GM12878 (cell line): ENCODE data around the gene RAD51B. TPM values are rescaled to one million over a fixed set of nuclear protein-coding genes. Genes with fewer than 3 reads are reported as not detected.

ENCODE experiments used
- ATAC-seq: fragments of 200-7000 bp; cut with Tn5 transposase; 3 replicates; pipeline ENCODE4 v1.9.1; 2020; ENCODE audit warnings: mild to moderate bottlenecking, moderate library complexity
- BruUV-seq: library from RNA; stranded (reverse); fragments of 400-500 nt; replicated peaks from 2 replicates; lab custom pipeline; 2021; lab: Mats Ljungman, UMichigan
- CTCF ChIA-PET: fragments of 300-600 bp; sonication (Branson Sonifier 250); formaldehyde crosslinking; extraction: SDS; loops from one replicate; lab custom pipeline; 2021; ENCODE audit warnings: inconsistent platforms; lab: Yijun Ruan, JAX
- POLR2A ChIA-PET: fragments of 350-600 bp; formaldehyde crosslinking; extraction: SDS; loops from one replicate; lab custom pipeline; 2021; ENCODE audit warnings: inconsistent platforms; lab: Charles Lee
- RAD21 ChIA-PET: fragments of 300-600 bp; sonication (Branson Sonifier 250); formaldehyde crosslinking; loops from one replicate; lab custom pipeline; 2023; ENCODE audit warnings: antibody characterized with exemption; ENCODE audit not compliant: unreplicated experiment; lab: Charles Lee
- SMC1A ChIA-PET: fragments of 300-600 bp; sonication (Branson Sonifier 250); formaldehyde crosslinking; loops from one replicate; lab custom pipeline; 2023; ENCODE audit not compliant: unreplicated experiment, uncharacterized antibody; lab: Charles Lee
- DNase-seq: peaks from one replicate; pipeline ENCODE4 v3.0.0-alpha.2; 2011; ENCODE audit warnings: low read depth, low spot score
- FAIRE-seq: peaks from 3 replicates; lab custom pipeline; 2011; peaks lifted over from hg19 to GRCh38; lab: Jason Lieb, UNC
- H2AFZ ChIP-seq: 2 replicates; pipeline ENCODE4 v1.6.0; 2011; ENCODE audit warnings: low read depth, low read length, control low read depth; ENCODE audit not compliant: control insufficient read depth
- H3K27ac ChIP-seq: 2 replicates; pipeline ENCODE4 v1.5.1; 2011; ENCODE audit warnings: control low read depth; ENCODE audit not compliant: control insufficient read depth, insufficient read depth
- H3K27me3 ChIP-seq, 2 experiments: replicated peaks in 1 of 2; 2 replicates each; pipeline versions ENCODE4 v1.6.0 to v1.6.1; 2011; ENCODE audit warnings: low read length in 1 of 2; ENCODE audit not compliant: control insufficient read depth in 2 of 2, insufficient read depth in 2 of 2
- H3K36me3 ChIP-seq, 2 experiments: 2 replicates each; pipeline ENCODE4 v1.5.1; 2011; ENCODE audit warnings: low read length in 1 of 2; ENCODE audit not compliant: control insufficient read depth in 2 of 2, insufficient read depth in 2 of 2
- H3K4me1 ChIP-seq: 2 replicates; pipeline ENCODE4 v1.6.1; 2011; ENCODE audit warnings: mild to moderate bottlenecking, low read length, moderate library complexity, mixed read lengths; ENCODE audit not compliant: control insufficient read depth, insufficient read depth
- H3K4me2 ChIP-seq: 2 replicates; pipeline ENCODE4 v1.6.0; 2011; ENCODE audit warnings: control low read depth; ENCODE audit not compliant: control insufficient read depth, insufficient read depth
- H3K4me3 ChIP-seq: fragments of 200-600 bp; sonication (generic); 2 replicates; pipeline ENCODE4 v1.5.1; 2016
- H3K79me2 ChIP-seq: 2 replicates; pipeline ENCODE4 v1.6.0; 2011; ENCODE audit warnings: low read length; ENCODE audit not compliant: control insufficient read depth, insufficient read depth
- H3K9ac ChIP-seq: 2 replicates; pipeline ENCODE4 v1.8.0; 2011; ENCODE audit warnings: low read length, control low read depth, mixed read lengths; ENCODE audit not compliant: control insufficient read depth, insufficient read depth
- H3K9me3 ChIP-seq: replicated peaks from 3 replicates; pipeline ENCODE4 v1.5.1; 2011; ENCODE audit warnings: mild to moderate bottlenecking, low read length; ENCODE audit not compliant: control insufficient read depth, insufficient read depth
- H4K20me1 ChIP-seq: 2 replicates; pipeline ENCODE4 v1.6.0; 2011; ENCODE audit not compliant: control insufficient read depth, insufficient read depth
- CBX3 ChIP-seq: fragments of 200-600 bp; sonication (generic); IDR thresholded peaks from 2 replicates; pipeline ENCODE4 v1.6.1; 2016; ENCODE audit warnings: low read depth, borderline replicate concordance
- CEBPB ChIP-seq, 2 experiments: fragments of 150-350 bp in 1 of 2; IDR thresholded peaks; 2 replicates each; pipeline ENCODE4 v1.6.1; 2012 to 2014; ENCODE audit warnings: low read depth in 2 of 2, low read length in 2 of 2, borderline replicate concordance in 1 of 2, inconsistent platforms in 1 of 2
- CHD2 ChIP-seq: IDR thresholded peaks from 2 replicates; pipeline ENCODE4 v1.6.1; 2011; ENCODE audit warnings: low read depth, low read length, improper control_type of control experiment, borderline replicate concordance
- GATAD2B ChIP-seq: fragments of 450-650 bp; conservative IDR thresholded peaks from 2 replicates; pipeline ENCODE4 v1.6.1; 2017; ENCODE audit warnings: low read depth, mild to moderate bottlenecking, moderate library complexity
- MTA3 ChIP-seq: IDR thresholded peaks from 2 replicates; pipeline ENCODE4 v1.6.1; 2012; ENCODE audit warnings: low read length, inconsistent platforms, borderline replicate concordance
- NR2C1 ChIP-seq: fragments of 450-650 bp; IDR thresholded peaks from 2 replicates; pipeline ENCODE4 v1.6.1; 2017; ENCODE audit warnings: antibody characterized with exemption, mild to moderate bottlenecking, moderate library complexity
- NR2C2 ChIP-seq: IDR thresholded peaks from 2 replicates; pipeline ENCODE4 v1.6.1; 2011; ENCODE audit warnings: borderline replicate concordance, low read depth; ENCODE audit not compliant: control insufficient read depth, insufficient read length
- RBBP5 ChIP-seq: fragments of 200-600 bp; sonication (generic); conservative IDR thresholded peaks from 2 replicates; pipeline ENCODE4 v1.6.1; 2016
- SREBF1 ChIP-seq: IDR thresholded peaks from 2 replicates; pipeline ENCODE4 v1.6.1; 2012; ENCODE audit warnings: mild to moderate bottlenecking, low read length
- STAT3 ChIP-seq: IDR thresholded peaks from 2 replicates; pipeline ENCODE4 v1.6.1; 2011; ENCODE audit warnings: low read depth, low read length, improper control_type of control experiment
- SUPT20H ChIP-seq: IDR thresholded peaks from 2 replicates; pipeline ENCODE4 v1.6.1; 2011; ENCODE audit warnings: low read depth, mild to moderate bottlenecking, low read length, moderate library complexity, borderline replicate concordance; ENCODE audit not compliant: control insufficient read depth
- TAF1 ChIP-seq: IDR thresholded peaks from 2 replicates; pipeline ENCODE4 v1.6.1; 2011; ENCODE audit warnings: mild to moderate bottlenecking, low read depth, low read length, borderline replicate concordance
- YY1 ChIP-seq: IDR thresholded peaks from 2 replicates; pipeline ENCODE4 v1.6.1; 2011; ENCODE audit warnings: low read depth, mild to moderate bottlenecking, low read length
- WGBS: methylation state at CpG from one replicate; pipeline ENCODE4 v1.1.6; 2016; ENCODE audit warnings: low lambda C conversion rate; ENCODE audit not compliant: insufficient replicate concordance, insufficient coverage; ENCODE audit errors: missing lambda C conversion rate; 5-methylcytosine and 5-hydroxymethylcytosine counted together
- in situ Hi-C: fragments of 300-500 bp; cut with MboI; formaldehyde crosslinking; loops from 9 replicates; pipeline ENCODE4 v1.14.3; 2018; ENCODE audit warnings: mixed read lengths
- intact Hi-C: fragments of 100-400 bp; cut with micrococcal nuclease; formaldehyde crosslinking; loops from one replicate; pipeline ENCODE4 v1.14.2; 2022; ENCODE audit not compliant: unreplicated experiment
- polyA plus RNA-seq, 11 experiments: library from polyadenylated mRNA; depleted of rRNA in 4 of 11; unstranded in 6 of 11; stranded (reverse) in 5 of 11; fragments of >200 nt; fragmentation: Nextera tagmentation in 4 of 11; fragmentation: Illumina TruSeq in 1 of 11; extraction: Ambion mirVana in 4 of 11; extraction: Trizol in 1 of 11; gene quantifications; 1 replicate in 1 of 11; 2 replicates in 10 of 11; pipeline versions ENCODE4 v1.2.1 to v1.2.3, GENCODE V29; 2011 to 2016; ENCODE audit warnings: inconsistent platforms in 2 of 11, missing spikeins in 2 of 11, low read depth in 1 of 11
- total RNA-seq, 4 experiments: library from RNA; depleted of rRNA in 3 of 4; stranded (reverse); fragments of >200 nt in 3 of 4; fragmentation: Illumina TruSeq in 1 of 4; extraction: Trizol in 1 of 4; gene quantifications; 2 replicates each; pipeline versions ENCODE4 v1.2.1 to v1.2.3, GENCODE V29; 2013 to 2021
- TF ChIP-seq, protein P1 (sequence below): fragments of 450-650 bp; formaldehyde crosslinking; IDR thresholded peaks from 2 replicates; pipeline ENCODE4 v1.4.0; 2022; ENCODE audit warnings: mild to moderate bottlenecking, moderate library complexity
- TF ChIP-seq, protein P2 (sequence below): IDR thresholded peaks from 2 replicates; pipeline ENCODE4 v1.6.1; 2012; ENCODE audit warnings: low read depth, low read length, improper control_type of control experiment
- TF ChIP-seq, protein P3 (sequence below): fragments of 450-650 bp; IDR thresholded peaks from 2 replicates; pipeline ENCODE4 v1.6.1; 2016; ENCODE audit warnings: mild to moderate bottlenecking, moderate library complexity, borderline replicate concordance

Gene RAD51B
- total and polyA plus RNA-seq, 10 of the 15 experiments (the other 5 are each of a cell fraction or from before 2014, with no cell fraction given): 9.8 to 26.8 (median 21.3) TPM

DNA sequence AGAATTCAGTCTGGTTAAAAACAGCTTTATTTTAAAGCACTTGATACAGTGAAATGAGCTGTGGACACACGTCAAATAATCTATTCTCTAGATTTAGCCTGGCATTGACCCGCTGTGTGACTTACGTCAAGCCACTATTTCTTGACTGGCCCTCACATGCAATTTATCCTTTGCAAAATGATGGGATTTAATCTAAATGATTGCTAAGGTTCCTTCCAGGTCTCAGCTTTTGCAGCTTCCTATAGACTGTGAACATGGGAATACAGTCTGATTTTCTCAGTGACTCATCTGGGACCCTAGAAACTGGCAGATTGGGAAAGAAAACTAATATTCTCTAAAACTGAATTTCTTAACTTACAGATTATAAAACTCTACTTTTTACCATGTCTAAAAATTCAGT is 409.1 kb downstream of the RAD51B start:
- Histone ChIP-seq H3K36me3 (no peaks in the 10 kb centered on the region), H3K27ac (no peak overlapping the region), H3K9me3 (no peaks in the 10 kb centered on the region; the same call in 2 of the 3 replicates), H3K9ac (no peak overlapping the region), H3K4me1 (peaks cover 19% of the 10 kb centered on the region), H2AFZ (no peak overlapping the region), H3K4me2 (no peak overlapping the region), H3K79me2 (no peaks in the 10 kb centered on the region; the same call in 1 of the 2 replicates), H3K4me3 (no peak overlapping the region), H4K20me1 (no peaks in the 10 kb centered on the region), H3K27me3 (no peaks in the 10 kb centered on the region)
- ChIA-PET POLR2A (interaction anchor here (0.9 kb wide), 1 partner anchor 56 kb away, joined by 4 read pairs; no protein-coding TSS in a partner anchor), RAD21 (interaction anchor here (0.7 to 1.7 kb wide), 7 partner anchors 9 to 596 kb away, joined by 3 to 6 read pairs (median 3); no protein-coding TSS in a partner anchor), CTCF (interaction anchor here (0.8 to 1.9 kb wide), 7 partner anchors 9 to 615 kb away, joined by 3 to 6 read pairs (median 3); no protein-coding TSS in a partner anchor), SMC1A (interaction anchor here (0.7 to 2.3 kb wide), 17 partner anchors 9 to 285 kb away, joined by 3 to 16 read pairs (median 4); no protein-coding TSS in a partner anchor)
- FAIRE-seq: no peak
- no peak for ATAC-seq
- intact Hi-C loops: no loop called here
- in situ Hi-C loops: no loop called here
- no TSS peak for BruUV-seq
- TF ChIP-seq SUPT20H (no peak), TAF1 (no peak), RBBP5 (no peak), STAT3 (no peak), MTA3 (no peak), CBX3 (no peak), NR2C2 (no peak), CHD2 (no peak), YY1 (no peak), GATAD2B (no peak), SREBF1 (no peak), CEBPB (IDR thresholded peaks at IDR 0.05; ENCODE audit: borderline replicate concordance in 1 of 2, low read depth in 2 of 2, low read length in 2 of 2) (no peak), NR2C1 (no peak)
- TF ChIP-seq, protein P1, sequence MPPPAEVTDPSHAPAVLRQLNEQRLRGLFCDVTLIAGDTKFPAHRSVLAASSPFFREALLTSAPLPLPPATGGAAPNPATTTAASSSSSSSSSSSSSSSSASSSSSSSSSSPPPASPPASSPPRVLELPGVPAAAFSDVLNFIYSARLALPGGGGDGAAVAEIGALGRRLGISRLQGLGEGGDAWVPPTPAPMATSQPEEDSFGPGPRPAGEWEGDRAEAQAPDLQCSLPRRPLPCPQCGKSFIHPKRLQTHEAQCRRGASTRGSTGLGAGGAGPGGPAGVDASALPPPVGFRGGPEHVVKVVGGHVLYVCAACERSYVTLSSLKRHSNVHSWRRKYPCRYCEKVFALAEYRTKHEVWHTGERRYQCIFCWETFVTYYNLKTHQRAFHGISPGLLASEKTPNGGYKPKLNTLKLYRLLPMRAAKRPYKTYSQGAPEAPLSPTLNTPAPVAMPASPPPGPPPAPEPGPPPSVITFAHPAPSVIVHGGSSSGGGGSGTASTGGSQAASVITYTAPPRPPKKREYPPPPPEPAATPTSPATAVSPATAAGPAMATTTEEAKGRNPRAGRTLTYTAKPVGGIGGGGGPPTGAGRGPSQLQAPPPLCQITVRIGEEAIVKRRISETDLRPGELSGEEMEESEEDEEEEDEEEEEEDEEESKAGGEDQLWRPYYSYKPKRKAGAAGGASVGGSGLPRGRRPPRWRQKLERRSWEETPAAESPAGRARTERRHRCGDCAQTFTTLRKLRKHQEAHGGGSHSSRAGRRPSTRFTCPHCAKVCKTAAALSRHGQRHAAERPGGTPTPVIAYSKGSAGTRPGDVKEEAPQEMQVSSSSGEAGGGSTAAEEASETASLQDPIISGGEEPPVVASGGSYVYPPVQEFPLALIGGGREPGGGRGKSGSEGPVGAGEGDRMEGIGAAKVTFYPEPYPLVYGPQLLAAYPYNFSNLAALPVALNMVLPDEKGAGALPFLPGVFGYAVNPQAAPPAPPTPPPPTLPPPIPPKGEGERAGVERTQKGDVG: no peak
- TF ChIP-seq, protein P2, sequence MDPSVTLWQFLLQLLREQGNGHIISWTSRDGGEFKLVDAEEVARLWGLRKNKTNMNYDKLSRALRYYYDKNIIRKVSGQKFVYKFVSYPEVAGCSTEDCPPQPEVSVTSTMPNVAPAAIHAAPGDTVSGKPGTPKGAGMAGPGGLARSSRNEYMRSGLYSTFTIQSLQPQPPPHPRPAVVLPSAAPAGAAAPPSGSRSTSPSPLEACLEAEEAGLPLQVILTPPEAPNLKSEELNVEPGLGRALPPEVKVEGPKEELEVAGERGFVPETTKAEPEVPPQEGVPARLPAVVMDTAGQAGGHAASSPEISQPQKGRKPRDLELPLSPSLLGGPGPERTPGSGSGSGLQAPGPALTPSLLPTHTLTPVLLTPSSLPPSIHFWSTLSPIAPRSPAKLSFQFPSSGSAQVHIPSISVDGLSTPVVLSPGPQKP: no peak
- TF ChIP-seq, protein P3, sequence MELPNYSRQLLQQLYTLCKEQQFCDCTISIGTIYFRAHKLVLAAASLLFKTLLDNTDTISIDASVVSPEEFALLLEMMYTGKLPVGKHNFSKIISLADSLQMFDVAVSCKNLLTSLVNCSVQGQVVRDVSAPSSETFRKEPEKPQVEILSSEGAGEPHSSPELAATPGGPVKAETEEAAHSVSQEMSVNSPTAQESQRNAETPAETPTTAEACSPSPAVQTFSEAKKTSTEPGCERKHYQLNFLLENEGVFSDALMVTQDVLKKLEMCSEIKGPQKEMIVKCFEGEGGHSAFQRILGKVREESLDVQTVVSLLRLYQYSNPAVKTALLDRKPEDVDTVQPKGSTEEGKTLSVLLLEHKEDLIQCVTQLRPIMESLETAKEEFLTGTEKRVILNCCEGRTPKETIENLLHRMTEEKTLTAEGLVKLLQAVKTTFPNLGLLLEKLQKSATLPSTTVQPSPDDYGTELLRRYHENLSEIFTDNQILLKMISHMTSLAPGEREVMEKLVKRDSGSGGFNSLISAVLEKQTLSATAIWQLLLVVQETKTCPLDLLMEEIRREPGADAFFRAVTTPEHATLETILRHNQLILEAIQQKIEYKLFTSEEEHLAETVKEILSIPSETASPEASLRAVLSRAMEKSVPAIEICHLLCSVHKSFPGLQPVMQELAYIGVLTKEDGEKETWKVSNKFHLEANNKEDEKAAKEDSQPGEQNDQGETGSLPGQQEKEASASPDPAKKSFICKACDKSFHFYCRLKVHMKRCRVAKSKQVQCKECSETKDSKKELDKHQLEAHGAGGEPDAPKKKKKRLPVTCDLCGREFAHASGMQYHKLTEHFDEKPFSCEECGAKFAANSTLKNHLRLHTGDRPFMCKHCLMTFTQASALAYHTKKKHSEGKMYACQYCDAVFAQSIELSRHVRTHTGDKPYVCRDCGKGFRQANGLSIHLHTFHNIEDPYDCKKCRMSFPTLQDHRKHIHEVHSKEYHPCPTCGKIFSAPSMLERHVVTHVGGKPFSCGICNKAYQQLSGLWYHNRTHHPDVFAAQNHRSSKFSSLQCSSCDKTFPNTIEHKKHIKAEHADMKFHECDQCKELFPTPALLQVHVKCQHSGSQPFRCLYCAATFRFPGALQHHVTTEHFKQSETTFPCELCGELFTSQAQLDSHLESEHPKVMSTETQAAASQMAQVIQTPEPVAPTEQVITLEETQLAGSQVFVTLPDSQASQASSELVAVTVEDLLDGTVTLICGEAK: no peak
- WGBS: 99% methylated on average over 3 of the region's 3 CpGs
- no peak for DNase-seq
